T-cell (primary cell): ENCODE data around the gene NTMT1. TPM values are rescaled to one million over a fixed set of nuclear protein-coding genes. Genes with fewer than 3 reads are reported as not detected.

Source experiments
- ATAC-seq, 4 experiments: fragments of 200-7000 bp in 3 of 4; fragments of 150-1000 bp in 1 of 4; cut with Tn5 transposase; replicated peaks in 1 of 4; 1 replicate in 3 of 4; 2 replicates in 1 of 4; pipeline ENCODE4 v1.10.0; 2021; ENCODE audit warnings: moderate library complexity in 3 of 4, mild to moderate bottlenecking in 2 of 4, moderate number of reproducible peaks in 1 of 4
- CTCF ChIA-PET, 2 donors: fragments of 300-600 bp; sonication (Branson Sonifier 250); formaldehyde crosslinking; loops; one replicate each; lab custom pipeline; 2022; ENCODE audit warnings: antibody characterized with exemption in 2 of 2; lab: Charles Lee
- POLR2A ChIA-PET, 2 donors: fragments of 300-600 bp; sonication (Branson Sonifier 250); formaldehyde crosslinking; loops; one replicate each; lab custom pipeline; 2022; ENCODE audit warnings: antibody characterized with exemption in 2 of 2; lab: Charles Lee
- DNase-seq, 35 experiments: peaks; one replicate each; pipeline versions ENCODE4 v3.0.0 to v3.0.0-alpha.2; 2013 to 2023
- H3K27ac ChIP-seq: one replicate; pipeline ENCODE4 v1.5.1; 2013; ENCODE audit warnings: low read length
- H3K27me3 ChIP-seq, 2 experiments: replicated peaks in 1 of 2; 1 replicate in 1 of 2; 2 replicates in 1 of 2; pipeline versions ENCODE4 v1.6.1 to v1.7.0; 2013; ENCODE audit warnings: low read length in 1 of 2, mixed read lengths in 1 of 2; ENCODE audit not compliant: control insufficient read depth in 2 of 2, insufficient read depth in 2 of 2; ENCODE audit errors: extremely low read depth in 1 of 2
- H3K36me3 ChIP-seq, 2 donors: 1 replicate in 1 of 2; 2 replicates in 1 of 2; pipeline versions ENCODE4 v1.6.1 to v1.7.0; 2013; ENCODE audit warnings: low read length in 1 of 2; ENCODE audit not compliant: control insufficient read depth in 2 of 2, insufficient read depth in 1 of 2; ENCODE audit errors: extremely low read depth in 1 of 2
- H3K4me1 ChIP-seq, 2 experiments: 1 replicate in 1 of 2; 2 replicates in 1 of 2; pipeline versions ENCODE4 v1.6.1 to v1.7.0; 2013; ENCODE audit warnings: low read length in 2 of 2, mixed read lengths in 1 of 2; ENCODE audit not compliant: insufficient read depth in 2 of 2, control insufficient read depth in 1 of 2; ENCODE audit errors: extremely low read depth in 1 of 2
- H3K4me3 ChIP-seq, 2 donors: 1 replicate in 1 of 2; 2 replicates in 1 of 2; pipeline versions ENCODE4 v1.5.1 to v1.7.0; 2013; ENCODE audit warnings: mild to moderate bottlenecking in 2 of 2, low read length in 1 of 2, moderate library complexity in 1 of 2; ENCODE audit not compliant: control insufficient read depth in 1 of 2; ENCODE audit errors: extremely low read depth in 1 of 2
- H3K9me3 ChIP-seq: 2 replicates; pipeline ENCODE4 v1.7.0; 2013
- H3K27ac Mint-ChIP-seq, 2 donors: one replicate each; pipeline ENCODE4 v1.8.0; 2020 to 2021; ENCODE audit warnings: mild to moderate bottlenecking in 2 of 2, mixed read lengths in 2 of 2
- H3K27me3 Mint-ChIP-seq, 2 donors: one replicate each; pipeline ENCODE4 v1.8.0; 2021 to 2022; ENCODE audit warnings: mixed read lengths in 2 of 2
- H3K36me3 Mint-ChIP-seq: one replicate; pipeline ENCODE4 v1.8.0; 2021; ENCODE audit warnings: mixed read lengths
- H3K4me1 Mint-ChIP-seq, 3 donors: one replicate each; pipeline ENCODE4 v1.8.0; 2020 to 2022; ENCODE audit warnings: mixed read lengths in 3 of 3, mild to moderate bottlenecking in 1 of 3
- H3K4me3 Mint-ChIP-seq, 3 donors: one replicate each; pipeline ENCODE4 v1.8.0; 2020 to 2022; ENCODE audit warnings: mild to moderate bottlenecking in 3 of 3, mixed read lengths in 3 of 3, moderate library complexity in 3 of 3
- H3K9me3 Mint-ChIP-seq, 3 donors: one replicate each; pipeline ENCODE4 v1.8.0; 2020 to 2022; ENCODE audit warnings: mixed read lengths in 3 of 3
- WGBS: methylation state at CpG from one replicate; pipeline ENCODE4 v1.1.5; 2013; ENCODE audit warnings: missing lambda C conversion rate; ENCODE audit not compliant: insufficient coverage; 5-methylcytosine and 5-hydroxymethylcytosine counted together
- total RNA-seq, 35 experiments: library from RNA in 6 of 35; stranded (reverse) in 6 of 35; fragments of 120-200 nt in 1 of 35; gene quantifications; one replicate each; pipeline versions ENCODE4 v1.2.1 to v1.2.4 and lab custom pipeline; 2013 to 2026

Gene NTMT1
- total RNA-seq, 5 donors from 2014 or later (not counting 1 experiment from before 2014, with no cell fraction given): 31.0 to 45.0 (median 40.3) TPM

- H3K27ac Mint-ChIP-seq: no peak overlapping the region
- peaks cover 13 to 21% (median 14%) of the 10 kb centered on the region in 3 donors for H3K4me1 Mint-ChIP-seq
- ChIA-PET POLR2A (no interaction called here), CTCF (no interaction called here)
- Histone ChIP-seq H3K36me3 (no peaks in the 10 kb centered on the region), H3K4me1 (peaks cover 8 to 22% of the 10 kb centered on the region in 2 experiments), H3K27ac (no peak overlapping the region), H3K9me3 (no peaks in the 10 kb centered on the region), H3K27me3 (peaks cover 0 to 11% of the 10 kb centered on the region in 2 experiments), H3K4me3 (no peak overlapping the region)
- DNase-seq (no peak), ATAC-seq (no peak)
- 81% methylated on average over 15 of the region's 17 CpGs for WGBS
- H3K4me3 Mint-ChIP-seq: no peak overlapping the region
- no peaks in the 10 kb centered on the region for H3K27me3 Mint-ChIP-seq
- H3K36me3 Mint-ChIP-seq: no peaks in the 10 kb centered on the region
- H3K9me3 Mint-ChIP-seq: no peaks in the 10 kb centered on the region
Measured at GRCh38 chr9:129644902-129645301, 18.9 kb downstream of the NTMT1 start.

GRCh38 chr9:129646252-129646651, 20.3 kb downstream of the NTMT1 start:
- H3K4me3 ChIP-seq: no peak overlapping the region
- Mint-ChIP-seq H3K4me3 (no peak overlapping the region), H3K4me1 (peaks cover 2 to 7% (median 3%) of the 10 kb centered on the region in 3 donors), H3K36me3 (no peaks in the 10 kb centered on the region), H3K9me3 (no peaks in the 10 kb centered on the region), H3K27ac (no peak overlapping the region), H3K27me3 (peaks cover 0 to 4% of the 10 kb centered on the region in 2 donors)
- no peaks in the 10 kb centered on the region for H3K9me3 ChIP-seq
- ATAC-seq (no peak), DNase-seq (no peak)
- H3K36me3 ChIP-seq: no peaks in the 10 kb centered on the region
- POLR2A ChIA-PET: no interaction called here
- CTCF ChIA-PET: no interaction called here
- WGBS: 79% methylated on average over 8 of the region's 12 CpGs
- peaks cover 1 to 8% of the 10 kb centered on the region in 2 experiments for H3K4me1 ChIP-seq
- H3K27me3 ChIP-seq: peaks cover 0 to 15% of the 10 kb centered on the region in 2 experiments
- no peak overlapping the region for H3K27ac ChIP-seq

GRCh38 chr9:129646654-129647053, 20.7 kb downstream of the NTMT1 start:
- ATAC-seq (no peak), DNase-seq (no peak)
- Mint-ChIP-seq H3K27me3 (peaks cover 0 to 4% of the 10 kb centered on the region in 2 donors), H3K36me3 (no peaks in the 10 kb centered on the region), H3K27ac (no peak overlapping the region), H3K4me1 (peaks cover 0 to 3% (median 0%) of the 10 kb centered on the region in 3 donors), H3K4me3 (no peak overlapping the region), H3K9me3 (no peaks in the 10 kb centered on the region)
- peaks cover 0 to 6% of the 10 kb centered on the region in 2 experiments for H3K4me1 ChIP-seq
- POLR2A ChIA-PET: no interaction called here
- no peaks in the 10 kb centered on the region for H3K9me3 ChIP-seq
- 100% methylated on average over 3 of the region's 7 CpGs for WGBS
- H3K27me3 ChIP-seq: peaks cover 0 to 15% of the 10 kb centered on the region in 2 experiments
- H3K4me3 ChIP-seq: no peak overlapping the region
- CTCF ChIA-PET: no interaction called here
- H3K36me3 ChIP-seq: no peaks in the 10 kb centered on the region
- H3K27ac ChIP-seq: no peak overlapping the region

GRCh38 chr9:129647635-129648034, 21.7 kb downstream of the NTMT1 start:
- no peak for ATAC-seq
- Histone ChIP-seq H3K27ac (no peak overlapping the region), H3K27me3 (peaks cover 0 to 15% of the 10 kb centered on the region in 2 experiments), H3K4me1 (peaks cover 0 to 2% of the 10 kb centered on the region in 2 experiments), H3K4me3 (no peak overlapping the region), H3K36me3 (no peaks in the 10 kb centered on the region), H3K9me3 (no peaks in the 10 kb centered on the region)
- Mint-ChIP-seq H3K36me3 (no peaks in the 10 kb centered on the region), H3K9me3 (no peaks in the 10 kb centered on the region), H3K4me3 (no peak overlapping the region), H3K27me3 (peaks cover 0 to 4% of the 10 kb centered on the region in 2 donors), H3K27ac (no peak overlapping the region), H3K4me1 (no peaks in the 10 kb centered on the region)
- no peak for DNase-seq
- POLR2A ChIA-PET: no interaction called here
- CTCF ChIA-PET: interaction anchor here in 1 of 2 donors (0.6 kb wide), 1 partner anchor 138 kb away, joined by 12 read pairs; no protein-coding TSS in a partner anchor
- WGBS: 95% methylated on average over 9 of the region's 10 CpGs

- Histone ChIP-seq H3K4me1 (no peaks in the 10 kb centered on the region), H3K4me3 (no peak overlapping the region), H3K9me3 (no peaks in the 10 kb centered on the region), H3K27me3 (peaks cover 0 to 15% of the 10 kb centered on the region in 2 experiments), H3K27ac (no peak overlapping the region), H3K36me3 (no peaks in the 10 kb centered on the region)
- Mint-ChIP-seq H3K36me3 (no peaks in the 10 kb centered on the region), H3K9me3 (no peaks in the 10 kb centered on the region), H3K27me3 (peaks cover 0 to 4% of the 10 kb centered on the region in 2 donors), H3K4me1 (no peaks in the 10 kb centered on the region), H3K27ac (no peak overlapping the region), H3K4me3 (no peak overlapping the region)
- DNase-seq: no peak
- ATAC-seq: no peak
- 89% methylated on average over 5 of the region's 16 CpGs for WGBS
- ChIA-PET POLR2A (no interaction called here), CTCF (interaction anchor here in 1 of 2 donors (0.6 kb wide), 1 partner anchor 138 kb away, joined by 12 read pairs; no protein-coding TSS in a partner anchor)
Measured at GRCh38 chr9:129648092-129648763, 22.3 kb downstream of the NTMT1 start.

- H3K9me3 ChIP-seq: no peaks in the 10 kb centered on the region
- ChIA-PET CTCF (no interaction called here), POLR2A (no interaction called here)
- 75% methylated on average over 3 of the region's 10 CpGs for whole genome bisulfite sequencing
- H3K4me3 ChIP-seq: no peak overlapping the region
- Mint-ChIP-seq H3K36me3 (no peaks in the 10 kb centered on the region), H3K4me3 (no peak overlapping the region), H3K27ac (no peak overlapping the region), H3K4me1 (no peaks in the 10 kb centered on the region), H3K27me3 (peaks cover 0 to 4% of the 10 kb centered on the region in 2 donors), H3K9me3 (no peaks in the 10 kb centered on the region)
- H3K4me1 ChIP-seq: no peaks in the 10 kb centered on the region
- ATAC-seq (no peak), DNase-seq (no peak)
- H3K27me3 ChIP-seq: peaks cover 0 to 15% of the 10 kb centered on the region in 2 experiments
- H3K27ac ChIP-seq: no peak overlapping the region
- no peaks in the 10 kb centered on the region for H3K36me3 ChIP-seq
Measured at GRCh38 chr9:129648764-129649115, 22.8 kb downstream of the NTMT1 start.
